Right lobe of liver (tissue), 6 donors: ENCODE data around the gene B4GALT2. TPM values are rescaled to one million over a fixed set of nuclear protein-coding genes. Genes with fewer than 3 reads are reported as not detected.

Experiments used
- ATAC-seq, 4 donors: fragments of 200-7000 bp; cut with Tn5 transposase; one replicate each; pipeline ENCODE4 v1.9.1; 2020; ENCODE audit warnings: mild to moderate bottlenecking in 4 of 4, moderate library complexity in 4 of 4
- DNase-seq, 3 donors: peaks; one replicate each; pipeline ENCODE4 v3.0.0-alpha.2; 2020
- H3K27ac ChIP-seq, 3 donors: fragments of 200-600 bp; one replicate each; pipeline ENCODE4 v1.8.0; 2022
- H3K27me3 ChIP-seq, 2 donors: fragments of 200-600 bp; one replicate each; pipeline ENCODE4 v1.8.0; 2022
- H3K36me3 ChIP-seq, 4 donors: fragments of 200-600 bp; sonication (generic) in 1 of 4; one replicate each; pipeline versions ENCODE4 v1.5.1 to v1.8.0; 2017 to 2022; ENCODE audit warnings: control low read depth in 1 of 4
- H3K4me1 ChIP-seq, 4 donors: fragments of 200-600 bp; sonication (generic) in 1 of 4; one replicate each; pipeline versions ENCODE4 v1.5.1 to v1.8.0; 2017 to 2022; ENCODE audit warnings: control low read depth in 1 of 4
- H3K4me3 ChIP-seq, 3 donors: fragments of 200-600 bp; one replicate each; pipeline ENCODE4 v1.8.0; 2022
- H3K9me3 ChIP-seq, 4 donors: fragments of 200-600 bp; sonication (generic) in 1 of 4; one replicate each; pipeline versions ENCODE4 v1.5.1 to v1.8.0; 2017 to 2022; ENCODE audit warnings: control low read depth in 1 of 4
- POLR2A ChIP-seq: fragments of 450-650 bp; IDR thresholded peaks from one replicate; pipeline ENCODE4 v1.6.1; 2017; ENCODE audit warnings: antibody characterized with exemption, mild to moderate bottlenecking
- WGBS: methylation state at CpG from one replicate; pipeline ENCODE4 v1.1.6; 2018; ENCODE audit warnings: low coverage, low lambda C conversion rate; ENCODE audit not compliant: insufficient coverage; ENCODE audit errors: missing lambda C conversion rate; 5-methylcytosine and 5-hydroxymethylcytosine counted together
- intact Hi-C, 2 donors: fragments of 100-400 bp; cut with DNase I; formaldehyde crosslinking; loops; one replicate each; pipeline versions ENCODE4 v1.11.2 to v1.14.1; 2022
- total RNA-seq, 6 experiments: library from RNA; depleted of rRNA in 2 of 6; stranded (reverse); fragments of >200 nt in 2 of 6; fragmentation: NEBNext Ultra II Directional in 3 of 6; extraction: Animal tissue kit (Norgen Biotek cat#: 25700) in 3 of 6; gene quantifications; one replicate each; pipeline versions ENCODE4 v1.1.0 to v1.2.4, GENCODE V29; 2016 to 2023
- TF ChIP-seq, protein P1 (sequence below), 4 donors: fragments of 200-600 bp in 3 of 4; fragments of 450-650 bp in 1 of 4; IDR thresholded peaks; one replicate each; pipeline versions ENCODE4 v1.5.1 to v1.8.0; 2016 to 2022; ENCODE audit warnings: antibody characterized with exemption in 4 of 4, mild to moderate bottlenecking in 2 of 4
- donor health status: DM: no; HTN: yes; CAD: no.
- donor health status: DM: no; HTN: no; CAD: no.
- donor health status: DM: no; HTN: no; CAD: no.
- donor health status: DM: no; HTN: yes; CAD: no.
- donor health status: DM: no; HTN: yes; CAD: no.

Gene B4GALT2
- total RNA-seq, 6 experiments from 2014 or later: 13.4 to 49.5 (median 18.5) TPM

DNA sequence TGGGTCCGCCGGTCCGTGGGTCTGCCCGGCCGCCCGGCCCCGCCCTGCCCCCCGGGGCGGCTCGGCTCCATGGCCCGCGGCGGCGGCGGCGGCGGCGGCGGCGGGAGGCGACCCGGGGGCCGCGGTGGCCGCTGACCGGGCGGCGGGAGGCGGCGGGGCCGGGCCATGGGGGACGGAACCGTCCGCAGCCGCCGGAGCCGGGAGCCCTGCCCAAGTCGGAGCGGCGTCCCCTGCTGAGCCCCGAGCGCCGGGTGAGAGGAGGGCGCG lies 184 bp downstream of the B4GALT2 start:
- ATAC-seq: no peak
- intact Hi-C loops: no loop called here
- Histone ChIP-seq H3K36me3 (peaks cover 0 to 14% (median 5%) of the 10 kb centered on the region in 4 donors), H3K4me3 (peak overlapping the region; percentile 70 to 71 (median 70)), H3K4me1 (peaks cover 0 to 39% (median 13%) of the 10 kb centered on the region in 4 donors), H3K27me3 (no peaks in the 10 kb centered on the region), H3K9me3 (no peaks in the 10 kb centered on the region), H3K27ac (no peak overlapping the region)
- no CpG with 5 or more reads among the region's 45 CpGs for WGBS
- DNase-seq: no peak
- TF ChIP-seq, protein P1, sequence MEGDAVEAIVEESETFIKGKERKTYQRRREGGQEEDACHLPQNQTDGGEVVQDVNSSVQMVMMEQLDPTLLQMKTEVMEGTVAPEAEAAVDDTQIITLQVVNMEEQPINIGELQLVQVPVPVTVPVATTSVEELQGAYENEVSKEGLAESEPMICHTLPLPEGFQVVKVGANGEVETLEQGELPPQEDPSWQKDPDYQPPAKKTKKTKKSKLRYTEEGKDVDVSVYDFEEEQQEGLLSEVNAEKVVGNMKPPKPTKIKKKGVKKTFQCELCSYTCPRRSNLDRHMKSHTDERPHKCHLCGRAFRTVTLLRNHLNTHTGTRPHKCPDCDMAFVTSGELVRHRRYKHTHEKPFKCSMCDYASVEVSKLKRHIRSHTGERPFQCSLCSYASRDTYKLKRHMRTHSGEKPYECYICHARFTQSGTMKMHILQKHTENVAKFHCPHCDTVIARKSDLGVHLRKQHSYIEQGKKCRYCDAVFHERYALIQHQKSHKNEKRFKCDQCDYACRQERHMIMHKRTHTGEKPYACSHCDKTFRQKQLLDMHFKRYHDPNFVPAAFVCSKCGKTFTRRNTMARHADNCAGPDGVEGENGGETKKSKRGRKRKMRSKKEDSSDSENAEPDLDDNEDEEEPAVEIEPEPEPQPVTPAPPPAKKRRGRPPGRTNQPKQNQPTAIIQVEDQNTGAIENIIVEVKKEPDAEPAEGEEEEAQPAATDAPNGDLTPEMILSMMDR (IDR thresholded peaks at IDR 0.05): no peak
- TF ChIP-seq POLR2A: no peak

DNA sequence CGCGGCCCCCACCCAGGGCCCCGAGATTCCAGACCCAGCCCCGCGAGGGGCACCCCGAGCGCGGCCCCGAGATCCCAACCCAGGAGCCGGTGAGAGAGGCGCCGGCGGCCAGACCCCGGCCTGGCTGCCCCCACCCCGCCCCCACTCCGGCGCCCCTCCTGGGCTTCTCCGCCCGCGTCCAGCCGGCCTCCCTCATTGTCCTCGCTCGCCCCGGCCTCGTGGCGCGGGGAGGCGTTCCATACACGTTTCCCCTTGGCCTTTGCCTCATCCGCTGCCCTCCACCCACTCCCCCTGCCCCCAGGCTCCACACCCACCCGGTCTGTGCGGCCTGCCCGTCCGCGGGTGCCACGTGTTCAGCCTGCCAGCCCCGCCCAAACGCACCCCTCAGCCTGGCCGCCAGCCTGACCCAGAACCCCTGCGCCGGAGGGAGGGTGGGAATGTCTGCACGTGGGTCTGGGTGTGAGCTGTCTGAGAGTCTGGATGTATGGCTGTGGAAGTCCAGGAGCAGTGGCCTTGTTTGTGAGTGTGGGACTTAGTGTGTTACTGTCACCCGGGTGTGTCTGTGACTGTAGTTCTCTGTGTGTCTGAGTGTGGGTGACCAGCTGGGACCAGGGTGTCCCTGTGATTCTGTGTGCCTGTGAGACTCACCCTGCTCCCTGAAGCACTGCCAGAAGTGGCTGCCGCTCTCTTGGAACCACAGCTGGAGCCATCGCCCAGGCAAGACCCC lies 681 bp downstream of the B4GALT2 start:
- no peaks in the 10 kb centered on the region for H3K9me3 ChIP-seq
- peaks cover 0 to 39% (median 13%) of the 10 kb centered on the region in 4 donors for H3K4me1 ChIP-seq
- no CpG with 5 or more reads among the region's 45 CpGs for WGBS
- TF ChIP-seq, protein P1 (IDR thresholded peaks at IDR 0.05): no peak
- no peak for TF ChIP-seq POLR2A
- H3K36me3 ChIP-seq: peaks cover 0 to 14% (median 5%) of the 10 kb centered on the region in 4 donors
- peak overlapping the region in 1 of 3 donors; percentile 6 for H3K27ac ChIP-seq
- H3K27me3 ChIP-seq: no peaks in the 10 kb centered on the region
- intact Hi-C loops: no loop called here
- H3K4me3 ChIP-seq: peak overlapping the region; percentile 70 to 71 (median 70)
- peak in 3 of 4 donors; percentile 14 to 34 (median 28) for ATAC-seq
- peak in 2 of 3 donors; percentile 61 to 67 for DNase-seq

DNA sequence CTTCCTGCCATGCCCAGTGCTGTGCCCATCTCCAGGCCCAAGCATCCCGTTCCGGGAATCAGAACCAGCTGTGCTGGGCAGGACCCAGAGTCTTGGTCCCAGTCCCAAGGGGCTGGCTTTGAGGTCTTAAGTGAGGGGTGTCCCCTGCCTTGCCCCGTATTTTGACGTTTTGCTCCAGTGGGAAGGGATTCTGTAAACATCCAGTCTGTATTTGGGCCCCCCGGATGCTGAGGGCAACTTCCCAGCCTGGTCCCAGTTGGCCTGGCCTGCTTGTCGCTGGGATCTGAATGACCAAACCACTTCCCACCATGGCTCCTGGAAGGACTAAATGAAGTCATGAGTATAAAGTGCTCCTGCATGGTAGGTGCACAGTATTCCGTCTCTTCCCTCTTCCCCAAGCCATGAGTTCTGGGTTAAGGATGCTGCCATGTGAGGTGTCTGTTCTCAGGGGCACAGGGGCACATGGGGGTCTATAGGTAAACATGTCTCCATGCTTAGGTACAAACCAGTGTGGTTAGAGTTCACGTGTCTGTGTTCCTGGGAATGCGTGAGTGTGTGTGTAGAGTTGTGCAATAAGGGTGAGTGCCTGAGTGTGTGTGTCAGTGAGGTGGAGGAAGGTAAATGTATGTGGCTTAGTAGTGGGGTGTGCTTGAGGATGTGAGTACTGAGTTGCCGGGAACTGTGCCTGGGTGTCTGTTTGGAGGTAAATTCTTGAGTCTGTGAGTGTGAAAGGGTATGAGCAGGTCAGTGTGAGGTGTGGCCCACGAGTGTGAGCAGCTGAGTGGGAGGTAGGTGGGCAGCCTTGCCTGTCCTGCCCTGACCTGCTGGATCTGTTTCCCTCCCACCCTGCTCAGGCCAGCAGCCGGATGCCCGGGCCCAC lies 1.5 kb downstream of the B4GALT2 start:
- intact Hi-C loops: no loop called here
- H3K36me3 ChIP-seq: peaks cover 0 to 14% (median 5%) of the 10 kb centered on the region in 4 donors
- TF ChIP-seq, protein P1 (IDR thresholded peaks at IDR 0.05): no peak
- TF ChIP-seq POLR2A: no peak
- H3K4me3 ChIP-seq: peak overlapping the region; percentile 70 to 71 (median 70)
- no peaks in the 10 kb centered on the region for H3K27me3 ChIP-seq
- DNase-seq (peak in 1 of 3 donors; percentile 49), ATAC-seq (peak in 1 of 4 donors; percentile 7)
- H3K27ac ChIP-seq: no peak overlapping the region
- H3K9me3 ChIP-seq: no peaks in the 10 kb centered on the region
- 41% methylated on average over 3 of the region's 13 CpGs for WGBS
- peaks cover 0 to 38% (median 13%) of the 10 kb centered on the region in 4 donors for H3K4me1 ChIP-seq

DNA sequence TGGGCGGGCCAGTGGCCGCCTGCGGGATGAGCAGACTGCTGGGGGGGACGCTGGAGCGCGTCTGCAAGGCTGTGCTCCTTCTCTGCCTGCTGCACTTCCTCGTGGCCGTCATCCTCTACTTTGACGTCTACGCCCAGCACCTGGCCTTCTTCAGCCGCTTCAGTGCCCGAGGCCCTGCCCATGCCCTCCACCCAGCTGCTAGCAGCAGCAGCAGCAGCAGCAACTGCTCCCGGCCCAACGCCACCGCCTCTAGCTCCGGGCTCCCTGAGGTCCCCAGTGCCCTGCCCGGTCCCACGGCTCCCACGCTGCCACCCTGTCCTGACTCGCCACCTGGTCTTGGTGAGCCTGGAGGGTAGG lies 2.1 kb downstream of the B4GALT2 start:
- DNase-seq (no peak), ATAC-seq (no peak)
- no peak overlapping the region for H3K27ac ChIP-seq
- intact Hi-C loops: no loop called here
- H3K9me3 ChIP-seq: no peaks in the 10 kb centered on the region
- TF ChIP-seq, protein P1 (IDR thresholded peaks at IDR 0.05): no peak
- no peak for TF ChIP-seq POLR2A
- WGBS: 85% methylated on average over 7 of the region's 20 CpGs
- H3K27me3 ChIP-seq: no peaks in the 10 kb centered on the region
- peaks cover 0 to 32% (median 10%) of the 10 kb centered on the region in 4 donors for H3K4me1 ChIP-seq
- H3K36me3 ChIP-seq: peaks cover 0 to 14% (median 5%) of the 10 kb centered on the region in 4 donors
- no peak overlapping the region for H3K4me3 ChIP-seq
